Omental fat pad (tissue), 4 donors: ENCODE results near the gene DTNBP1. TPM values are rescaled to one million over a fixed set of nuclear protein-coding genes. Genes with fewer than 3 reads are reported as not detected.
"Not testable (repeated sequence)": the region's sequence is repeated elsewhere in the genome, so short reads cannot be mapped to it uniquely, and the experiment has no call there.

Source experiments
- ATAC-seq: fragments of 150-250 bp; one replicate; pipeline ENCODE4 v1.9.1; 2016; ENCODE audit warnings: mild to moderate bottlenecking, moderate library complexity; ENCODE audit not compliant: low FRiP score
- DNase-seq: peaks from one replicate; pipeline ENCODE4 v3.0.0-alpha.2; 2019; ENCODE audit warnings: low spot score
- CTCF ChIP-seq, 3 donors: fragments of 450-650 bp; IDR thresholded peaks; one replicate each; pipeline ENCODE4 v1.5.1; 2016 to 2017; ENCODE audit warnings: antibody characterized with exemption in 3 of 3, mild to moderate bottlenecking in 3 of 3, moderate library complexity in 2 of 3
- total RNA-seq, 4 donors: library from RNA; depleted of rRNA; stranded (reverse); fragments of >200 nt; gene quantifications; one replicate each; pipeline ENCODE4 v1.1.0, GENCODE V29; 2016

The DTNBP1 gene
- total RNA-seq, 4 donors from 2014 or later = 5.9 to 13.9 (median 10.4) TPM

GRCh38 chr6:15546591-15546990, 116.2 kb downstream of the DTNBP1 start:
- no peak for TF ChIP-seq CTCF (IDR thresholded peaks at IDR 0.05)
- DNase-seq = no peak
- ATAC-seq = no peak

GRCh38 chr6:15544321-15544900, 118.4 kb downstream of the DTNBP1 start:
- DNase-seq (no peak), ATAC-seq (no peak)
- TF ChIP-seq CTCF (IDR thresholded peaks at IDR 0.05) = no peak

- ATAC-seq, DNase-seq: not testable (repeated sequence)
Observed at GRCh38 chr6:15543332-15543917, 119.4 kb downstream of the DTNBP1 start.

GRCh38 chr6:15539722-15540270, 123.0 kb downstream of the DTNBP1 start:
- TF ChIP-seq CTCF (IDR thresholded peaks at IDR 0.05) = no peak
- no peak for ATAC-seq

GRCh38 chr6:15538766-15539495, 123.9 kb downstream of the DTNBP1 start:
- ATAC-seq (no peak), DNase-seq (no peak)

More at GRCh38 chr6:15539722-15540270, 123.0 kb downstream of the DTNBP1 start:
- no peak for DNase-seq

GRCh38 chr6:15538106-15538505, 124.7 kb downstream of the DTNBP1 start:
- no peak for ATAC-seq
- TF ChIP-seq CTCF (IDR thresholded peaks at IDR 0.05) = no peak
- no peak for DNase-seq

More at GRCh38 chr6:15538766-15539495, 123.9 kb downstream of the DTNBP1 start:
- TF ChIP-seq CTCF (IDR thresholded peaks at IDR 0.05) = no peak

GRCh38 chr6:15536198-15536955, 126.5 kb downstream of the DTNBP1 start:
- ATAC-seq = no peak
- no peak for DNase-seq
- TF ChIP-seq CTCF (IDR thresholded peaks at IDR 0.05) = no peak
